SH-SY5Y (cell line): Measurements from ENCODE around the gene FMNL1.

Source experiments
- GATA2 ChIP-seq: IDR thresholded peaks from 2 replicates; pipeline ENCODE4 v1.6.1; 2011; ENCODE audit warnings: mild to moderate bottlenecking, low read depth, low read length
- GATA3 ChIP-seq: IDR thresholded peaks from 2 replicates; pipeline ENCODE4 v1.6.1; 2011; ENCODE audit warnings: low read depth, mild to moderate bottlenecking, low read length, moderate library complexity

- TF ChIP-seq GATA3 (no peak), GATA2 (no peak)
Observed at GRCh38 chr17:45260204-45260783, 38.6 kb downstream of the FMNL1 start.
